Measurements from ENCODE around the gene TTLL10.

TTLL10 gene

DNA sequence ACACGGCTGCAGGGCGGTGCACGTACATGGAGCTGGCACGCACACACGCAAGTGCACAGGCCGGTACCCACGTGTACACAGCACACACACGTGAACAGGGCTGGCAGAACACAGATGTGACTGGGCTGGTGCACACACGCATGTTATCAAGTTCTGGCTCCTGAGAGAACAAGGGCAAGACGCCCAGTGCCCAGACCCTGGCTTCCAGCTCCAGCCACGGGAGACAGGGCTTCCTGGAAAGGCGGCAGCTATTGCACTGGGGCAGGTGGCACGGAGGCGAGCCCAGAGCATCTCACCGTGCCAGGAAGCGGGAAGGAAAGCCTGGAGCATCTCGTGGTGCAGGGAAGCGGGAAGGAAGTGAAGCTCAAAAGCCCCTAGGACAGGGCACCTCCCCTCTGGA is 52.2 kb downstream of the TTLL10 start:
- no peak for FAIRE-seq
- TF ChIP-seq CTCF (IDR thresholded peaks at IDR 0.05; ENCODE audit: insufficient read depth, missing control alignments) = no peak
- DNase-seq (ENCODE audit: insufficient read length, low spot score) = no peak

- TF ChIP-seq CTCF (IDR thresholded peaks at IDR 0.05; ENCODE audit: insufficient read depth, missing control alignments) = no peak
- FAIRE-seq = no peak
- DNase-seq (ENCODE audit: insufficient read length, low spot score) = no peak
Measured at GRCh38 chr1:1226566-1227362, 53.1 kb downstream of the TTLL10 start.

DNA sequence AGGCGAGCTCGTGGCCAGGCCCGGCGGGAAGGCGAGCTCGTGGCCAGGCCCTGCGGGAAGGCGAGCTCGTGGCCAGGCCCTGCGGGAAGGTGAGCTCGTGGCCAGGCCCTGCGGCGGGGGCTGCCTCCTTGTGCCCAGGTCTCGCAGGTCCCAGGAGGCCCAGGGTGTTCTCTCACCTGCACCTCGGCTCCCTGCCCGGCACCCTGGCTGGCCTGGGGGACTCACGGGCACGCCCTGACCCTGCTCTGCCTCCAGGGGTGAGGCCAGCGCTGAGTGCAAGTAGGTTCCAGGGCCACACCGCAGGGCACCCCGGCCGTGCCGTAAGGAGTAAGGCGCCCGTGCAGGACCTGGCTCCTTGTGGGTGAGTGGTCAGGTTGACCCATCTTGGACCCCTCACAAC is 53.7 kb downstream of the TTLL10 start:
- DNase-seq (ENCODE audit: insufficient read length, low spot score) (no peak), FAIRE-seq (no peak)
- TF ChIP-seq CTCF (IDR thresholded peaks at IDR 0.05; ENCODE audit: insufficient read depth, missing control alignments) = no peak

DNA sequence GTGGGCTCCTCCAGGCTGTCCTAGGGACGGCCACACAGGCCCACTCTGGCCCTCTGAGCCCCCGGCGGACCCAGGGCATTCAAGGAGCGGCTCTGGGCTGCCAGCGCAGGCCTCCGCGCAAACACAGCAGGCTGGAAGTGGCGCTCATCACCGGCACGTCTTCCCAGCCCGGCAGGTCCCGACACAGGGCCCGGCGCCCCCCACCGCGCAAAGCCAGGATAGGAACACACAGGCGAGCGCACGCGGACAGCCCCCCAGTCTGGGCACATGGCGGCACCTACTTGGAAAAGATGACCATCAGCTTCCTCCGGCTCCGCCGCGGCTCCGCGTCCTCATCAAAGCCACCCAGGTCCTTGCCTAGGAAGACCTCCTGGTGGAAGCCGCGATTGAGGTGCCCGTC is 54.5 kb downstream of the TTLL10 start:
- no peak for DNase-seq (ENCODE audit: insufficient read length, low spot score)
- TF ChIP-seq CTCF (IDR thresholded peaks at IDR 0.05; ENCODE audit: insufficient read depth, missing control alignments) = no peak
- no peak for FAIRE-seq

DNA sequence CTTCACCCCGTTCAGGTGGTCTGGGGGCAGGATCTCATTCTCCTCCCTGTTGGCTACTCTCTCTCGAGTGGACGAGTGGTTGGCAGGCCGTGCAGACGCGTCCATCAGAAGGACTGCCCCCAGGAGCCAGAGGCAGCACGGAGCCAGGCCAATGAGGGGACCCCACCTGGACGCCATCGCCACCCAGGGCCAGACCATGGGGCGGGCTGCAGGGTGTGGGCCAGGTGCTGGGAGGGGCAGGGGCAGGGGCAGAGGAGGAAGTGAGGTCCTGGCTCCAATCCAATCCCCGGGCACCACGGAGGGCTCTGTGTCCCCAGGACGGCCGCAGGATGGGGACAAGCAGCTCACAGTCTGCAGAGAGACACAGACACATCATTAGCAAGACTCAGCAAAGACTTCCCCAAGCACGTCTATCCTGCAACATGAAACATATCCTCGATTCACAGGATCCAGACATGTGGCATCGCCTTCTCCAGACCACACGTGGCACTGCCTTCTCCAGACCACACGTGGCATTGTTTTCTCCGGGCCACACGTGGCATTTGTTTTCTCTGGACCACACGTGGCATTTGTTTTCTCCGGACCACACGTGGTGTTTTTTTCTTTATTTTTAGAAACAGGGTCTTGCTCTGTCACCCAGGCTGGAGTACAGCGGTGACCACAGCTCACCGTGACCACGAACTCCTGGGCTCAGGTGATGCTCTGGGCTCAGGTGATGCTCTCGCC is 55.1 kb downstream of the TTLL10 start:
- TF ChIP-seq CTCF (IDR thresholded peaks at IDR 0.05; ENCODE audit: insufficient read depth, missing control alignments) = no peak
- DNase-seq (ENCODE audit: insufficient read length, low spot score) = no peak
- FAIRE-seq = no peak

GRCh38 chr1:1229770-1230169 is 56.1 kb downstream of the TTLL10 start:
- no peak for FAIRE-seq

More at GRCh38 chr1:1229770-1230169, 56.1 kb downstream of the TTLL10 start:
- no peak for DNase-seq (ENCODE audit: insufficient read length, low spot score)
- TF ChIP-seq CTCF (IDR thresholded peaks at IDR 0.05; ENCODE audit: insufficient read depth, missing control alignments) = no peak

Data from D721Med (cell line).